Neural cell (in vitro differentiated cells): Measurements from ENCODE around the gene PTPRT.
A peak's percentile ranks its signal among the peaks of the same experiment; 100 is the strongest.

Experiments
- CTCF ChIP-seq: fragments of 450-650 bp; IDR thresholded peaks from 2 replicates; pipeline ENCODE4 v1.5.1; 2014; ENCODE audit warnings: antibody characterized with exemption, mild to moderate bottlenecking, moderate library complexity; ENCODE audit not compliant: poor library complexity, severe bottlenecking
- EZH2 ChIP-seq: fragments of 200-600, 300-800 bp; shearing (Covaris generic), sonication (generic); IDR thresholded peaks from 2 replicates; pipeline ENCODE4 v1.6.1; 2014; ENCODE audit warnings: antibody characterized with exemption, low read length, borderline replicate concordance, mild to moderate bottlenecking; ENCODE audit not compliant: insufficient read depth, poor library complexity, severe bottlenecking
- REST ChIP-seq: IDR thresholded peaks from 2 replicates; pipeline ENCODE4 v1.6.1; 2012; ENCODE audit warnings: borderline replicate concordance

GRCh38 chr20:43186312-43186711 lies 3.4 kb downstream of the PTPRT start:
- no peak for TF ChIP-seq CTCF
- no peak for TF ChIP-seq EZH2
- TF ChIP-seq REST = peak; percentile 35
